B cell (primary cell): ENCODE measurements around the gene TENT4A. TPM values are rescaled to one million over a fixed set of nuclear protein-coding genes. Genes with fewer than 3 reads are reported as not detected.

Experiments used
- ATAC-seq: fragments of 200-7000 bp; cut with Tn5 transposase; one replicate; pipeline ENCODE4 v1.10.0; 2021; ENCODE audit warnings: low read depth, mild to moderate bottlenecking, moderate number of reproducible peaks, moderate library complexity
- CTCF ChIA-PET: fragments of 350-600 bp; sonication (Branson Sonifier 250); formaldehyde crosslinking; loops from one replicate; lab custom pipeline; 2021; ENCODE audit warnings: antibody characterized with exemption, inconsistent platforms; lab: Charles Lee
- POLR2A ChIA-PET: fragments of 350-600 bp; sonication (Branson Sonifier 250); formaldehyde crosslinking; loops from one replicate; lab custom pipeline; 2021; ENCODE audit warnings: antibody characterized with exemption; lab: Charles Lee
- DNase-seq: peaks from one replicate; pipeline ENCODE4 v3.0.0; 2013
- H2AFZ ChIP-seq: 2 replicates; pipeline ENCODE4 v1.6.1; 2012; ENCODE audit warnings: mild to moderate bottlenecking, low read depth, low read length; ENCODE audit not compliant: insufficient read depth, poor library complexity, severe bottlenecking
- H3K27ac ChIP-seq, 2 donors: 1 replicate in 1 of 2; 2 replicates in 1 of 2; pipeline ENCODE4 v1.5.1; 2012 to 2013; ENCODE audit warnings: low read length in 2 of 2, mild to moderate bottlenecking in 2 of 2, moderate library complexity in 1 of 2
- H3K27me3 ChIP-seq, 4 experiments: fragments of 200-600 bp in 1 of 4; sonication (generic) in 1 of 4; replicated peaks in 1 of 4; 1 replicate in 2 of 4; 2 replicates in 2 of 4; pipeline versions ENCODE4 v1.6.1 to v1.7.0; 2013 to 2016; ENCODE audit warnings: low read length in 3 of 4, mild to moderate bottlenecking in 2 of 4, mixed read lengths in 1 of 4, moderate library complexity in 1 of 4; ENCODE audit not compliant: insufficient read depth in 4 of 4, control insufficient read depth in 3 of 4; ENCODE audit errors: control extremely low read depth in 1 of 4
- H3K36me3 ChIP-seq, 2 experiments: replicated peaks in 1 of 2; 1 replicate in 1 of 2; 2 replicates in 1 of 2; pipeline versions ENCODE4 v1.6.1 to v1.7.1; 2013; ENCODE audit warnings: low read length in 1 of 2; ENCODE audit not compliant: insufficient read depth in 2 of 2, control insufficient read depth in 1 of 2; ENCODE audit errors: control extremely low read depth in 1 of 2, extremely low read depth in 1 of 2
- H3K4me1 ChIP-seq, 2 donors: fragments of 200-600 bp in 1 of 2; sonication (generic) in 1 of 2; 1 replicate in 1 of 2; 2 replicates in 1 of 2; pipeline versions ENCODE4 v1.5.1 to v1.6.1; 2013 to 2017; ENCODE audit warnings: low read length in 2 of 2; ENCODE audit not compliant: control insufficient read depth in 2 of 2, insufficient read depth in 2 of 2
- H3K4me2 ChIP-seq: replicated peaks from 2 replicates; pipeline ENCODE3; 2012; ENCODE audit warnings: mild to moderate bottlenecking, low read depth, low read length; ENCODE audit not compliant: poor library complexity, severe bottlenecking
- H3K4me3 ChIP-seq, 5 experiments: fragments of 200-600 bp in 1 of 5; sonication (generic) in 1 of 5; 1 replicate in 3 of 5; 2 replicates in 2 of 5; pipeline versions ENCODE4 v1.5.1 to v1.7.0; 2011 to 2016; ENCODE audit warnings: low read length in 4 of 5, mild to moderate bottlenecking in 4 of 5, low read depth in 2 of 5, control low read depth in 1 of 5, moderate library complexity in 1 of 5; ENCODE audit not compliant: insufficient read depth in 1 of 5; ENCODE audit errors: control extremely low read depth in 1 of 5, extremely low read depth in 1 of 5
- H3K79me2 ChIP-seq: fragments of 200-600 bp; sonication (generic); one replicate; pipeline ENCODE4 v1.6.0; 2016; ENCODE audit warnings: low read length; ENCODE audit not compliant: control insufficient read depth, insufficient read depth
- H3K9ac ChIP-seq: fragments of 200-600 bp; sonication (generic); 2 replicates; pipeline ENCODE4 v1.6.1; 2017; ENCODE audit warnings: mild to moderate bottlenecking, low read length, moderate library complexity
- H3K9me3 ChIP-seq, 3 donors: one replicate each; pipeline versions ENCODE4 v1.6.1 to v1.7.1; 2013; ENCODE audit warnings: low read length in 2 of 3; ENCODE audit not compliant: control insufficient read depth in 2 of 3, insufficient read depth in 1 of 3; ENCODE audit errors: control extremely low read depth in 1 of 3
- H4K20me1 ChIP-seq: 2 replicates; pipeline ENCODE4 v1.6.0; 2012; ENCODE audit warnings: mild to moderate bottlenecking, low read length; ENCODE audit not compliant: insufficient read depth, control insufficient read depth, poor library complexity, severe bottlenecking
- H3K27ac Mint-ChIP-seq: one replicate; pipeline ENCODE4 v1.8.0; 2021; ENCODE audit warnings: mixed read lengths
- H3K27me3 Mint-ChIP-seq: one replicate; pipeline ENCODE4 v1.8.0; 2021; ENCODE audit warnings: mixed read lengths
- H3K4me1 Mint-ChIP-seq: one replicate; pipeline ENCODE4 v1.8.0; 2021; ENCODE audit warnings: mixed read lengths
- H3K4me3 Mint-ChIP-seq: one replicate; pipeline ENCODE4 v1.8.0; 2021; ENCODE audit warnings: mixed read lengths
- H3K9me3 Mint-ChIP-seq: one replicate; pipeline ENCODE4 v1.8.0; 2022; ENCODE audit warnings: mixed read lengths; ENCODE audit not compliant: insufficient read depth
- EZH2 ChIP-seq: IDR thresholded peaks from 2 replicates; pipeline ENCODE4 v1.6.1; 2012; ENCODE audit warnings: borderline replicate concordance, low read depth, mild to moderate bottlenecking, moderate library complexity, low read length; ENCODE audit not compliant: insufficient read depth, poor library complexity, severe bottlenecking
- WGBS: methylation state at CpG from one replicate; pipeline ENCODE4 v1.1.5; 2013; ENCODE audit warnings: missing lambda C conversion rate; ENCODE audit not compliant: insufficient coverage; 5-methylcytosine and 5-hydroxymethylcytosine counted together
- intact Hi-C: fragments of 100-400 bp; cut with micrococcal nuclease; formaldehyde crosslinking; loops from one replicate; pipeline ENCODE4 v1.10.0; 2022
- polyA plus RNA-seq: library from polyadenylated mRNA; depleted of rRNA; stranded (reverse); fragments of >200 nt; gene quantifications from 2 replicates; pipeline ENCODE4 v1.2.3, GENCODE V29; 2012
- total RNA-seq, 2 donors: library from RNA; stranded (reverse); fragments of 120-200 nt in 1 of 2; gene quantifications; 1 replicate in 1 of 2; 2 replicates in 1 of 2; pipeline versions ENCODE4 v1.2.3 to v1.2.4, GENCODE V29; 2013 to 2022
- TF ChIP-seq, protein P1 (sequence below): fragments of 200-600 bp; IDR thresholded peaks from one replicate; pipeline ENCODE4 v1.8.0; 2022; ENCODE audit warnings: antibody characterized with exemption, mild to moderate bottlenecking

TENT4A gene
- total and polyA plus RNA-seq, 2 donors (not counting 1 experiment from before 2014, with no cell fraction given) = 18.5 to 63.6 TPM

DNA sequence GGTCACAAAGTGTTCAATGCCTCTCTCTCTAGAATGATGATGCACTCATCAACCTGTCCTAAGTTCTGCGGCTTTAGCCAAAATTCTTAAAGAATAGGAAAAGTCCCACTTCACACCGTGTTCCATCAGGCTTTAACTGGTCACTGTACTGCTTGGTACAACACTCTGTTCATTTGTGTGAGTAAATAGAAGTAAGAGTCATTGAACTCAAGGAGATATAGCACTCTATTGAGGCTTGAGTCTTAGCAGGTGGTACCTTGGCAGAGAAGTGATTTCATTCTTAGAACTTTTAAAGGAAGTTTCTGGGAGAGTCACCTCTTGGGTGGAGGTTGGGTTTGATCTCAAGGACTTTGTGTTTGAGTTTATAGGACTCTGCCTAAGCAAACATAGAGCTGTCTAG is 92.6 kb downstream of the TENT4A start:
- DNase-seq = no peak
- no peaks in the 10 kb centered on the region for H3K4me1 Mint-ChIP-seq
- no peak overlapping the region for H3K4me3 Mint-ChIP-seq
- H3K9ac ChIP-seq = no peak overlapping the region
- H3K27me3 ChIP-seq = no peaks in the 10 kb centered on the region
- no peak for ATAC-seq
- no peak overlapping the region for H3K4me2 ChIP-seq
- H2AFZ ChIP-seq = no peak overlapping the region
- peaks cover 6% of the 10 kb centered on the region for H3K27me3 Mint-ChIP-seq
- peaks cover 0 to 5% (median 5%) of the 10 kb centered on the region in 3 donors for H3K9me3 ChIP-seq
- H3K27ac Mint-ChIP-seq = no peak overlapping the region
- H3K27ac ChIP-seq = no peak overlapping the region
- peaks cover 5% of the 10 kb centered on the region for H3K9me3 Mint-ChIP-seq
- intact Hi-C loops = no loop called here
- no peaks in the 10 kb centered on the region for H3K79me2 ChIP-seq
- ChIA-PET POLR2A (no interaction called here), CTCF (no interaction called here)
- H4K20me1 ChIP-seq = no peaks in the 10 kb centered on the region
- H3K4me3 ChIP-seq = no peak overlapping the region
- no peaks in the 10 kb centered on the region for H3K4me1 ChIP-seq
- no peaks in the 10 kb centered on the region for H3K36me3 ChIP-seq
- no CpG with 5 or more reads among the region's 2 CpGs for WGBS
- no peak for TF ChIP-seq EZH2
- TF ChIP-seq, protein P1, sequence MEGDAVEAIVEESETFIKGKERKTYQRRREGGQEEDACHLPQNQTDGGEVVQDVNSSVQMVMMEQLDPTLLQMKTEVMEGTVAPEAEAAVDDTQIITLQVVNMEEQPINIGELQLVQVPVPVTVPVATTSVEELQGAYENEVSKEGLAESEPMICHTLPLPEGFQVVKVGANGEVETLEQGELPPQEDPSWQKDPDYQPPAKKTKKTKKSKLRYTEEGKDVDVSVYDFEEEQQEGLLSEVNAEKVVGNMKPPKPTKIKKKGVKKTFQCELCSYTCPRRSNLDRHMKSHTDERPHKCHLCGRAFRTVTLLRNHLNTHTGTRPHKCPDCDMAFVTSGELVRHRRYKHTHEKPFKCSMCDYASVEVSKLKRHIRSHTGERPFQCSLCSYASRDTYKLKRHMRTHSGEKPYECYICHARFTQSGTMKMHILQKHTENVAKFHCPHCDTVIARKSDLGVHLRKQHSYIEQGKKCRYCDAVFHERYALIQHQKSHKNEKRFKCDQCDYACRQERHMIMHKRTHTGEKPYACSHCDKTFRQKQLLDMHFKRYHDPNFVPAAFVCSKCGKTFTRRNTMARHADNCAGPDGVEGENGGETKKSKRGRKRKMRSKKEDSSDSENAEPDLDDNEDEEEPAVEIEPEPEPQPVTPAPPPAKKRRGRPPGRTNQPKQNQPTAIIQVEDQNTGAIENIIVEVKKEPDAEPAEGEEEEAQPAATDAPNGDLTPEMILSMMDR = no peak

Other genes with a start within 250 kb of the TENT4A start
- 83.7 and 85.0 TPM in 2 replicates for gene NSUN2, start 80.4 kb upstream of the TENT4A start, total RNA-seq
- gene NSUN2, start 80.4 kb upstream of the TENT4A start, polyA plus RNA-seq = 58.8 and 82.1 TPM in 2 replicates
- gene SRD5A1, start 80.0 kb upstream of the TENT4A start, total RNA-seq = 20.8 and 29.2 TPM in 2 replicates
- gene SRD5A1, start 80.0 kb upstream of the TENT4A start, polyA plus RNA-seq = 14.3 and 17.2 TPM in 2 replicates